Hematopoietic multipotent progenitor cell (in vitro differentiated cells): Measurements from ENCODE around the gene NOG. TPM values are rescaled to one million over a fixed set of nuclear protein-coding genes. Genes with fewer than 3 reads are reported as not detected.
A peak's percentile ranks its signal among the peaks of the same experiment; 100 is the strongest.

Source experiments
- DNase-seq, 3 donors: peaks; one replicate each; pipeline ENCODE4 v3.0.0-alpha.2; 2011 to 2015; ENCODE audit warnings: low read depth in 2 of 3, low spot score in 2 of 3
- total RNA-seq: library from RNA; depleted of rRNA; stranded (reverse); fragments of >200 nt; gene quantifications from one replicate; pipeline ENCODE4 v1.2.3, GENCODE V29; 2012

NOG gene
- total RNA-seq, 1 donor, result 67.9 TPM

GRCh38 chr17:56596691-56597494 is 3.4 kb downstream of the NOG start:
- no peak for DNase-seq

- DNase-seq, result no peak
Observed at GRCh38 chr17:56597495-56597990, 4.0 kb downstream of the NOG start.

DNA sequence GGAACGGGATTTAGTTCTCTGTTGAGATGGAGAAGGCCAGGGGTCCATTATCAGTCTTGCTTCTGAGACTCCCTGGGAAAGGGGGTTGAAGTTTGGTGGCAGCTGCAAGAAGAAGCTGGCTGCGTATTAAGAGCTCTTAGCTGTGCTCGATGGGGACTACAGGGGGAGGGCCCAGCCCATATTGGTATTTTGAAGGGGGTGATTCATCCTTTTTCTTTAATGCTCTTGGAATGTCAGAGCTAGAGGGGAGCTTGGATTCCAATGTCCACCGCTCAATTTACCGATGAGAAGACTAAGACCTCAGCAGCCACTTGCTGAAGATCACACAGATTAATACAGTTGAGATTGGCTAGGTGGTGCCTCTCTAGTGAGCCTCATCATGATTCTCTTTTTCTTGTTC is 5.0 kb downstream of the NOG start:
- no peak for DNase-seq

GRCh38 chr17:56599088-56599487 is 5.6 kb downstream of the NOG start:
- peak in 1 of 3 donors; percentile 21 for DNase-seq

DNA sequence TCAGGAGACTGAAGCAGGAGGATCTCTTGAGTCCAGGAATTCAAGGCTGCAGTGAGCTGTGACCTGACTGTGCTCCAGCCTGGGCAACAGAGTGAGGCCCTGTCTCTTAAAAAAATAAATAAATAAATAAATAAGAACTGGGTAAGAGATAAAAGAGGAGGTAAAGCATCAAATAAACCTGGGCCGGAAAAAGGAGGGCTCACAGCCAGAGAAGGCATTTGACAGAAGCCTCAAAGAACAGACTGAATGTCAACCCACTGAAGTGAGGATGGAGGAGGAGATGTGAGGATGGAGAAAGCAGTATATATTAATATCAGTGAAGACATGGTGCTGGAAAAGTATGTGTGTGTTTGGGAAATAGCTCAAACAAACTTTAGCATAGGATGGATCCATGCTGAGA is 6.1 kb downstream of the NOG start:
- no peak for DNase-seq

DNA sequence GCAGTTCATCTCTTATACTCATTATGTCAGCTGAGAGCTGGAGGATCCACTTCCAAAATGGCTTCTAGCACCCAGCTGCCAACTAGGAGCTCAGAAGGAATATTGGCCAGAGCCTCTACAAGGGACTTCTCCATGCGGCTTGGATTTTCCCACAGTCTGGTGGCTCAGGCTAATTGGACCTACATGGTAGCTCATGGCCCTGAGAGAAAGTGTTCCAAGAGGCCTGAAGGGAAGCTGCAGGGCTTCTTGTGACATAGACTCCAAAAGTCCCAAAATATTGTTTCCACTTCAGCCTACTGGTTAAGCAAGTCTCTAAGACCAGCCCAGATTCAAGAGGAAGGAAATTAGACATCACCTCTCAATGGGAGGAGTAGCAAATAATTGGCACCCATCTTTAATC is 6.8 kb downstream of the NOG start:
- DNase-seq, result no peak

DNA sequence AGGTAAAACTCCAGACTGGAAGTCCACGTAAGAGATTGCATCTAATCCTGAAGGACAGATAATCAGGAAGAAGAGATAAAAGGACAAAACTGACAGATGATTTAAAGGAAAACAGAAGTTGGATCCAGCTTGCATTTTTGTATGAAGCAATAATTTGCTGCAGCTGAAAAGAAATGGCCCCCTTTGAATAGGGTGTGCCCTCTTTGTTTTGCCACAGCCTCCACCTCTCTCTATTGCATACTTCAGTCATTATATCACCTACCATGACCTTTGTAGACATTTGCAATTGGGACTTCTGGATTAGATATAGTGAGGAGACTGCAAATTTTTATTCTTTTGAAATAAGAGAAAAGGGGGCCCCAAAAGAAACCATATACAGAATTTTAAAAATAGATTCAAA is 8.1 kb downstream of the NOG start:
- DNase-seq, result no peak

- DNase-seq, result no peak
Observed at GRCh38 chr17:56602292-56603130, 9.0 kb downstream of the NOG start.

DNA sequence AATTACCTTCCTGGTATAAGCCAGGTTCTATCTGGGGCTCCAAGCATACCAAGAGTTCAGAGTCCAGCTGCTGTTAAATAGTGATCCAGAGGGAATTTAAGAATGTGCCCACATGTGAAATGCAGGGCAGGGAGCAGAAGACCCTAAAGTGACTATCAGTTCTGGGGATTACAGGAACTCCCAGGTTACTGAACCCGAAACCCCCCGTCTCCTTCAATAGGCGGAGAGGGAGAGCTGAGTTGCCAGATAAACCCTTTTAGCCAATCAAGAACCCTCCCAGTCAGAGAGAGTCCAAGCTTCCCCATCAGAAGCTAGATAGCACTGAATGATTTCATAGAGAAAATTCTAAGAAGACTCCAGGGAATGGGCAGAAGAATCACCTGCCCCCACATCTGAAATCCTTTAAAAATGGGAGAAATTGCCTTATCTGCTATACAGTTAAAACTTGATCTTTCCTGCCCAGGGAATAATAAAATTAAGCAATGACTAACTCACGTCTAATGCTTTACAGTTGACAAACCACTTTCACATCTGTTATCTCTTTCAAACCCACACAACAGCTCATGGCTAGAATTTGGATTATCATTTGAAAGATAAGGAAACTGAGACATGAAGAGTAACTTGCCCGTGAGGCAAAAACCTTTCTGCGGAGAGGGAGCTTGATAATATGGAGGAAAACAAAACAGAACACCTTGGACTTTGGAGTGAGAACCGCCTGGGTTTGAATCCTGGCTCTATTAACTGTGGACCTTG is 10.2 kb downstream of the NOG start:
- no peak for DNase-seq

DNA sequence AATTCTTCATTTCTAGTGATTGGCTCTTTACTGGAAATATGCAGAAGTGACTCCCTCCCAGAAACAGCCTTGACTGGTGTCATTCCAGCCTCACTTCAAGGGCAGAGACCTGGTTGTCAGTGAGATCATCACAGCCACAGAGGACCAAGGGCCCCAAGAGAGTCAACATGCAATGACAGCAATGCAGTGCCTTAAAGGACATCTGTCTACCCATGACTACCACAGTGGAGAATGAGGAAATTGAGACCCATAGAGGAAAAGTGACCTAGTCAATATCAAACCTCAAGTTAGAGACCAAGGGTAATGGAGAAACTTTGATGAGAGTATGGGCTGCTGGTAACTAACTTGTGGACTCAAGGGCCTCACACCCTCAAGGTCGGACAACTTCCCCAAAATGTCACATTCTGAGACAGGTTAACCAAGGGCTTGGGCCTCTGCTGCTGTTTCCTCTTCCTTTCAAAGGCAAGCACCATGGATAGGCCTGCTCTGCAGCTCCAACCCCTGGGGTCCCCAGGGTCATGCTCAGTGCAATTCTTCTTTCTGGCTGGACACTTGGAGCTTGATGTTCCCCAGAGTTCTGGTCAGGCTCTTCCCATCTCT is 11.3 kb downstream of the NOG start:
- peak in 1 of 3 donors; percentile 55 for DNase-seq

DNA sequence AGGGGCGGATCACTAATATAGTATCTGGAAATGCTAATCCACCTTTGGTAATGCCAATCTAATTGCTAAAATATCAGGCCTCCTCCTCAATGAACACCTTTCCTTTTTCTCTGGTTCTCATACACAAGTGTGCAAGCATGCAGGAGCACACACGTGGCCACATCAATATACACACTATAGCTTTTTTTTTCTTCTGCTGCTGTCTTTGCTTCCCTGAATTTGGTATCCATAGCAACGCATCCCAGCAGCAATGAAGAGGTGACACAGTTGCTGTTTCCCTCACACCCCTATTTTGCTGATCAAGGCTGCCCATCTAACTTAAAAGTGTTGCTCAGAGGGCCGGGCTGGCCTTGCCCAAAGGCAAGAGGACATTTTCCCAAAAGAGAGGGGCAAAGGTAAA is 15.4 kb downstream of the NOG start:
- no peak for DNase-seq

- no peak for DNase-seq
Observed at GRCh38 chr17:56610321-56610720, 16.8 kb downstream of the NOG start.

GRCh38 chr17:56613131-56613530 is 19.6 kb downstream of the NOG start:
- DNase-seq, result no peak

- no peak for DNase-seq
Observed at GRCh38 chr17:56614522-56614921, 21.0 kb downstream of the NOG start.

DNA sequence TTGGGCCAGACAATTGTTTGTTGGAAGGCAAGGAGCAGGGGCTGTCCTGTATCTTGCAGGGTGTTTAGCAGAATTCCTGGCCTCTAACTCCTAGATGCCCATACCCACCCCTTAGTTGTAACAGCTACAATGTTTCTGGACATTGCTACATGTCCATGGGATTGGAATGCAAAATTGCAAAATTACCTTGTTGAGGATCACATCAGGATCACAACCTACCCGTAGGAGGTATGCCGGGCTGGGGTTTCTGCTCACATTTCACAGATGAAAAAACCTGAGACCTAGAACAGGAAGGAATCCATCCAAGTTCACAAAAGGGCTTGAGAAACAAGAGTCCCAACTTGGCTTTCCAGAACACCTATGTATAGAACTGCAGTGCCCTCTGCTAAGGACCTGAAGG is 22.7 kb downstream of the NOG start:
- DNase-seq, result no peak

DNA sequence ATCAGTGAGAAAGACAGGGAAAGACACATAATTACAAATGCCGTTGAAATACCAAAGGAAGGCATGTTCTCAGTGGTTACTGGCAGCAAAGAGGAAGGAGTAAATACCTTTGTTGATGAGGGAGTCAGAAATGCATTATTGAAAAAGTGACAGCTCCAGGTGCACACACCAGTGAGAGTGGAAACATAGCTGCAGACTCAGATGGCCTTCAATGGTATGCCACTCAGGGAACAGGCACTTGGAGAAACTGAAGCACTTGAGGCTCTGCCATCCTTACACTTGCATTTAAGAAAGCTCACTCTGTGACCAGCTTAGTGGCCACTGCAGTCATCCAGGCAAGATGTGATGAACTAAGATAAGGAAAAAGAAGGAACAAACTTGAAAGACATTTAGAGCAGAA is 29.9 kb downstream of the NOG start:
- DNase-seq, result no peak

GRCh38 chr17:56624309-56624708 is 30.8 kb downstream of the NOG start:
- DNase-seq, result no peak

DNA sequence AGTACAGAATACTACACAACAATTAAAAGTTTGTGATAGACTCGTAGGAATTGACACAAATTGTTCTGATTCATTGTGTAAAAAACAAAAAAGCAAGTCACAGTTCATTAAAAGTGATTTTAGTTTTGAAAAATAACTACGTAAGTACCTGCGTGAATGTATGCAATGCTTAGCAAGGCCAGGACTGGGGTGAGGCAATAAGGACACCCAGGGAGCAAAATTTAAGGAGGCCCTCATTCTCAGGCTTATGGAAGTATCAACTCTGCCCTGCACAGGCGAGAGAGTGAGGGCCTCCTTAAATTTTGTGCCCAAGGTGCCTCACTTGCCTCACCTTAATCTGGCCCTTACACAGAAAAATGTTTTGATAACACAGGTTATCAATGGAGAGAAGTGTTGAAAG is 31.4 kb downstream of the NOG start:
- DNase-seq, result no peak

GRCh38 chr17:56629531-56630075 is 36.1 kb downstream of the NOG start:
- DNase-seq, result peak in 2 of 3 donors; percentile 24 to 53

GRCh38 chr17:56630202-56630601 is 36.7 kb downstream of the NOG start:
- no peak for DNase-seq
